Caco-2 (cell line): Measurements from ENCODE around the gene PPP1R13L. TPM values are rescaled to one million over a fixed set of nuclear protein-coding genes. Genes with fewer than 3 reads are reported as not detected.

Source experiments
- BruUV-seq: library from RNA; stranded (reverse); fragments of 400-500 nt; replicated peaks from 2 replicates; lab custom pipeline; 2021; lab: Mats Ljungman, UMichigan
- CTCF ChIA-PET: fragments of 300-600 bp; sonication (Branson Sonifier 250); formaldehyde crosslinking; loops from one replicate; lab custom pipeline; 2022; ENCODE audit warnings: antibody characterized with exemption; lab: Charles Lee
- POLR2A ChIA-PET: fragments of 300-600 bp; sonication (Branson Sonifier 250); formaldehyde crosslinking; loops from one replicate; lab custom pipeline; 2022; ENCODE audit warnings: antibody characterized with exemption; lab: Charles Lee
- DNase-seq, 2 experiments: peaks; one replicate each; pipeline versions ENCODE4 v3.0.0 to v3.0.0-alpha.2; 2020 to 2022
- H3K27me3 ChIP-seq: replicated peaks from 2 replicates; pipeline ENCODE4 v1.6.0; 2011; ENCODE audit warnings: low read length; ENCODE audit not compliant: control insufficient read depth, insufficient read depth
- H3K36me3 ChIP-seq: 2 replicates; pipeline ENCODE4 v1.5.1; 2011; ENCODE audit warnings: low read length; ENCODE audit not compliant: control insufficient read depth, insufficient read depth
- H3K4me1 ChIP-seq: fragments of 250-450 bp; sonication (Bioruptor Pico); 2 replicates; pipeline ENCODE4 v1.5.1; 2020; ENCODE audit warnings: mild to moderate bottlenecking
- H3K4me3 ChIP-seq: 2 replicates; pipeline ENCODE4 v1.5.1; 2011; ENCODE audit warnings: low read depth, mild to moderate bottlenecking, control low read depth, low read length
- H3K9me3 ChIP-seq: fragments of 250-450 bp; sonication (Bioruptor Pico); 2 replicates; pipeline ENCODE4 v1.5.1; 2020; ENCODE audit warnings: mild to moderate bottlenecking, moderate library complexity
- H3K27ac Mint-ChIP-seq: one replicate; pipeline ENCODE4 v1.8.0; 2022; ENCODE audit warnings: mixed read lengths; ENCODE audit not compliant: unreplicated experiment
- H3K27me3 Mint-ChIP-seq: one replicate; pipeline ENCODE4 v1.8.0; 2022; ENCODE audit warnings: mixed read lengths; ENCODE audit not compliant: insufficient read depth, unreplicated experiment
- H3K36me3 Mint-ChIP-seq: one replicate; pipeline ENCODE4 v1.8.0; 2022; ENCODE audit warnings: mild to moderate bottlenecking, mixed read lengths; ENCODE audit not compliant: insufficient read depth, unreplicated experiment
- H3K4me1 Mint-ChIP-seq: one replicate; pipeline ENCODE4 v1.8.0; 2022; ENCODE audit warnings: low read depth, mixed read lengths; ENCODE audit not compliant: unreplicated experiment
- H3K4me3 Mint-ChIP-seq: one replicate; pipeline ENCODE4 v1.8.0; 2022; ENCODE audit warnings: mild to moderate bottlenecking, moderate library complexity, mixed read lengths; ENCODE audit not compliant: unreplicated experiment
- H3K9me3 Mint-ChIP-seq: one replicate; pipeline ENCODE4 v1.8.0; 2022; ENCODE audit warnings: mixed read lengths; ENCODE audit not compliant: unreplicated experiment
- intact Hi-C: fragments of 100-400 bp; cut with micrococcal nuclease; formaldehyde crosslinking; loops from one replicate; pipeline ENCODE4 v1.10.0; 2022; ENCODE audit not compliant: unreplicated experiment
- total RNA-seq: library from RNA; stranded (reverse); gene quantifications from 2 replicates; pipeline ENCODE4 v1.2.3, GENCODE V29; 2022
- TF ChIP-seq, protein P1 (sequence below), 2 experiments: fragments of 200-600 bp in 1 of 2; IDR thresholded peaks; 1 replicate in 1 of 2; 2 replicates in 1 of 2; pipeline versions ENCODE4 v1.5.1 to v1.8.0; 2011 to 2022; ENCODE audit warnings: antibody characterized with exemption in 1 of 2, control low read depth in 1 of 2, inconsistent platforms in 1 of 2, low read depth in 1 of 2, low read length in 1 of 2, mild to moderate bottlenecking in 1 of 2, moderate library complexity in 1 of 2; ENCODE audit not compliant: insufficient read depth in 1 of 2, severe bottlenecking in 1 of 2, unreplicated experiment in 1 of 2

PPP1R13L gene
- total RNA-seq, 1 experiment from 2014 or later, result 65.8 TPM

- Histone ChIP-seq H3K9me3 (no peaks in the 10 kb centered on the region), H3K4me3 (no peak overlapping the region), H3K36me3 (no peaks in the 10 kb centered on the region; the same call in none of the 2 replicates), H3K4me1 (no peaks in the 10 kb centered on the region), H3K27me3 (no peaks in the 10 kb centered on the region)
- TF ChIP-seq, protein P1, sequence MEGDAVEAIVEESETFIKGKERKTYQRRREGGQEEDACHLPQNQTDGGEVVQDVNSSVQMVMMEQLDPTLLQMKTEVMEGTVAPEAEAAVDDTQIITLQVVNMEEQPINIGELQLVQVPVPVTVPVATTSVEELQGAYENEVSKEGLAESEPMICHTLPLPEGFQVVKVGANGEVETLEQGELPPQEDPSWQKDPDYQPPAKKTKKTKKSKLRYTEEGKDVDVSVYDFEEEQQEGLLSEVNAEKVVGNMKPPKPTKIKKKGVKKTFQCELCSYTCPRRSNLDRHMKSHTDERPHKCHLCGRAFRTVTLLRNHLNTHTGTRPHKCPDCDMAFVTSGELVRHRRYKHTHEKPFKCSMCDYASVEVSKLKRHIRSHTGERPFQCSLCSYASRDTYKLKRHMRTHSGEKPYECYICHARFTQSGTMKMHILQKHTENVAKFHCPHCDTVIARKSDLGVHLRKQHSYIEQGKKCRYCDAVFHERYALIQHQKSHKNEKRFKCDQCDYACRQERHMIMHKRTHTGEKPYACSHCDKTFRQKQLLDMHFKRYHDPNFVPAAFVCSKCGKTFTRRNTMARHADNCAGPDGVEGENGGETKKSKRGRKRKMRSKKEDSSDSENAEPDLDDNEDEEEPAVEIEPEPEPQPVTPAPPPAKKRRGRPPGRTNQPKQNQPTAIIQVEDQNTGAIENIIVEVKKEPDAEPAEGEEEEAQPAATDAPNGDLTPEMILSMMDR (IDR thresholded peaks at IDR 0.05; ENCODE audit: insufficient read depth in 1 of 2, low read depth in 1 of 2, low read length in 1 of 2, severe bottlenecking in 1 of 2, unreplicated experiment in 1 of 2), result no peak
- ChIA-PET CTCF (no interaction called here), POLR2A (no interaction called here)
- Mint-ChIP-seq H3K4me3 (no peak overlapping the region), H3K4me1 (no peaks in the 10 kb centered on the region), H3K27ac (no peak overlapping the region), H3K9me3 (no peaks in the 10 kb centered on the region), H3K36me3 (peaks cover 48% of the 10 kb centered on the region), H3K27me3 (no peaks in the 10 kb centered on the region)
- no peak for DNase-seq
- no TSS peak for BruUV-seq
- intact Hi-C loops, result no loop called here
These were observed 40.9 kb downstream of the PPP1R13L start for GRCh38 chr19:45363861-45364459.

GRCh38 chr19:45362291-45362690 is 42.6 kb downstream of the PPP1R13L start:
- Mint-ChIP-seq H3K4me3 (no peak overlapping the region), H3K4me1 (no peaks in the 10 kb centered on the region), H3K27me3 (no peaks in the 10 kb centered on the region), H3K27ac (no peak overlapping the region), H3K9me3 (no peaks in the 10 kb centered on the region), H3K36me3 (peaks cover 55% of the 10 kb centered on the region)
- intact Hi-C loops, result no loop called here
- CTCF ChIA-PET, result no interaction called here
- Histone ChIP-seq H3K4me3 (no peak overlapping the region), H3K36me3 (no peaks in the 10 kb centered on the region; the same call in none of the 2 replicates), H3K9me3 (no peaks in the 10 kb centered on the region), H3K4me1 (no peaks in the 10 kb centered on the region), H3K27me3 (no peaks in the 10 kb centered on the region)
- DNase-seq, result no peak
- POLR2A ChIA-PET, result no interaction called here
- BruUV-seq, result no TSS peak
- TF ChIP-seq, protein P1 (IDR thresholded peaks at IDR 0.05; ENCODE audit: insufficient read depth in 1 of 2, low read depth in 1 of 2, low read length in 1 of 2, severe bottlenecking in 1 of 2, unreplicated experiment in 1 of 2), result no peak

DNA sequence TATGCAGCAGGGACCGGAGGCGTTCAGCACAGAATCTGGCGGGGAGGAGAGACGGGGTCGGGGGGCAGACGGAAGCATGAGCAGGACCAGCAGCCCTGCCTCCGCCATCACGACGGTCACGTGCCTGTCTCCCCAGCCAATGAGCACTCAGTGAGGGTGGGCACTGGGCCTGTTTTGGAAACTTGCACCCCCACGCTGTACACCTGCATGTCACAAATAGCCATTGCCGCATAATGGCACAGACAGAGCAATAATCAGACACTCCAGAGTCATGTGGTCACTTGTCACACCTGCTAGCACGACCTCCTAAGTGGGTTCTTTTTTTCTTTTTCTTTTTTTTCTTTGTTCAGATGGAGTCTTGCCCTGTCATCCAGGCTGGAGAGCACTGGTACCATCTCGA is 43.3 kb downstream of the PPP1R13L start:
- H3K4me1 ChIP-seq, result no peaks in the 10 kb centered on the region
- H3K9me3 ChIP-seq, result no peaks in the 10 kb centered on the region
- ChIA-PET POLR2A (no interaction called here), CTCF (no interaction called here)
- no peak overlapping the region for H3K27ac Mint-ChIP-seq
- H3K27me3 ChIP-seq, result no peaks in the 10 kb centered on the region
- intact Hi-C loops, result no loop called here
- H3K36me3 Mint-ChIP-seq, result peaks cover 59% of the 10 kb centered on the region
- H3K9me3 Mint-ChIP-seq, result no peaks in the 10 kb centered on the region
- peaks cover 1% of the 10 kb centered on the region for H3K36me3 ChIP-seq
- no peak overlapping the region for H3K4me3 ChIP-seq
- H3K27me3 Mint-ChIP-seq, result no peaks in the 10 kb centered on the region
- no peak for DNase-seq
- H3K4me1 Mint-ChIP-seq, result no peaks in the 10 kb centered on the region
- no TSS peak for BruUV-seq
- H3K4me3 Mint-ChIP-seq, result no peak overlapping the region
- TF ChIP-seq, protein P1 (IDR thresholded peaks at IDR 0.05; ENCODE audit: insufficient read depth in 1 of 2, low read depth in 1 of 2, low read length in 1 of 2, severe bottlenecking in 1 of 2, unreplicated experiment in 1 of 2), result no peak
